Measurements from ENCODE around the gene EGFL8.

DNA sequence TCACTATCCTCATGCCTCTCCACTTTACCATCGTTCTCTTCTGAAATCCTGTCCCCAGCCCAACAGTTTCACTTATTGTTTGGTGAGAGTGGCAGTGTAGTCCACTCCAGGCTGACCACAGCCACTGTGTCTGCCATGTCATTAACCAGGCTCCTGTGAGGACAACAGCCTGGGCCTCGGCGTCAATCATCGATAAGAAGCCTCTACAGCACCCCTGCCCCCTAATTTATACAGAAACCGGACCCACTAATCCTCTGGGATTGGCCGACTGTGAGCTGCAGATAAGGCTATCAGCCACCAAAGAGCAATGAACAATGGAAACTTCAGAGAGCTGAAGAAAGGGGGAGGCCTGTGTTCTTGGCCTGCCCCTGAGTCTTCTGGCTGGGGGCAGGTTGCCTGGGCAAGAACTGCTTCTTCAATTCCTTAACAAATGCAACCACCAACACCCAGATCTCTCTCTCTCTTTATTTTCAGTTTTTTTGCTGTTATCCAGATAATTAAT lies 3.4 kb downstream of the EGFL8 start:
- TF ChIP-seq POLR2A (IDR thresholded peaks at IDR 0.05; ENCODE audit: extremely low read depth, insufficient read length) (no peak), CTCF (IDR thresholded peaks at IDR 0.05; ENCODE audit: low read depth, low read length) (no peak)

Measured in NB4 (cell line).